Activated CD8-positive, alpha-beta memory T cell treated with anti-CD3 and anti-CD28 coated beads, Interleukin-2, amount 50 U/mL, for 24 hours (primary cell): ENCODE data around the gene KDELR1.

ENCODE experiments used
- DNase-seq: peaks from one replicate; pipeline ENCODE4 v3.0.0-alpha.2; 2020; ENCODE audit errors: extremely low read depth

KDELR1 gene

GRCh38 chr19:48342414-48342738 lies 49.0 kb downstream of the KDELR1 start:
- no peak for DNase-seq

- DNase-seq, result no peak
These were observed 49.6 kb downstream of the KDELR1 start for GRCh38 chr19:48341515-48342413.

GRCh38 chr19:48340995-48341394 lies 50.4 kb downstream of the KDELR1 start:
- DNase-seq, result no peak

- DNase-seq, result no peak
These were observed 52.4 kb downstream of the KDELR1 start for GRCh38 chr19:48338802-48339503.

- no peak for DNase-seq
These were observed 53.0 kb downstream of the KDELR1 start for GRCh38 chr19:48338253-48338755.

- DNase-seq, result peak; percentile 78
These were observed 57.6 kb downstream of the KDELR1 start for GRCh38 chr19:48333467-48334384.

GRCh38 chr19:48332662-48333466 lies 58.5 kb downstream of the KDELR1 start:
- peak; percentile 86 for DNase-seq
